ENCODE results near the gene LYPLAL1.

- TF ChIP-seq CTCF (optimal IDR thresholded peaks at IDR 0.05 in 1 of 3, IDR thresholded peaks at IDR 0.05 in 1 of 3, conservative IDR thresholded peaks at IDR 0.05 in 1 of 3; ENCODE audit: extremely low read depth in 1 of 3, insufficient read depth in 2 of 3, low read length in 3 of 3) (no peak), EZH2 (IDR thresholded peaks at IDR 0.05; ENCODE audit: low read length) (no peak)
Observed at GRCh38 chr1:219130366-219130935, 43.2 kb upstream of the LYPLAL1 start.
